C4-2B (cell line): ENCODE results near the gene MRS2.

ENCODE experiments used
- H3K27ac ChIP-seq: fragments of 450-650 bp; 2 replicates; pipeline ENCODE4 v1.5.1; 2017
- CTCF ChIP-seq: fragments of 450-650 bp; conservative IDR thresholded peaks from 2 replicates; pipeline ENCODE4 v1.5.1; 2017; ENCODE audit warnings: mild to moderate bottlenecking
- ZFX ChIP-seq: fragments of 450-650 bp; IDR thresholded peaks from 2 replicates; pipeline ENCODE4 v1.6.1; 2017

Gene MRS2, protein sequence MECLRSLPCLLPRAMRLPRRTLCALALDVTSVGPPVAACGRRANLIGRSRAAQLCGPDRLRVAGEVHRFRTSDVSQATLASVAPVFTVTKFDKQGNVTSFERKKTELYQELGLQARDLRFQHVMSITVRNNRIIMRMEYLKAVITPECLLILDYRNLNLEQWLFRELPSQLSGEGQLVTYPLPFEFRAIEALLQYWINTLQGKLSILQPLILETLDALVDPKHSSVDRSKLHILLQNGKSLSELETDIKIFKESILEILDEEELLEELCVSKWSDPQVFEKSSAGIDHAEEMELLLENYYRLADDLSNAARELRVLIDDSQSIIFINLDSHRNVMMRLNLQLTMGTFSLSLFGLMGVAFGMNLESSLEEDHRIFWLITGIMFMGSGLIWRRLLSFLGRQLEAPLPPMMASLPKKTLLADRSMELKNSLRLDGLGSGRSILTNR

GRCh38 chr6:24402697-24403500 lies at the start of gene MRS2:
TSS of gene MRS2 (plus strand) at chr6:24402936. CDS start at chr6:24403047, 111 bp downstream.
- TF ChIP-seq CTCF (no peak), ZFX (peak; percentile 99)
- H3K27ac ChIP-seq = peak within 1 kb of the TSS; percentile 97

DNA sequence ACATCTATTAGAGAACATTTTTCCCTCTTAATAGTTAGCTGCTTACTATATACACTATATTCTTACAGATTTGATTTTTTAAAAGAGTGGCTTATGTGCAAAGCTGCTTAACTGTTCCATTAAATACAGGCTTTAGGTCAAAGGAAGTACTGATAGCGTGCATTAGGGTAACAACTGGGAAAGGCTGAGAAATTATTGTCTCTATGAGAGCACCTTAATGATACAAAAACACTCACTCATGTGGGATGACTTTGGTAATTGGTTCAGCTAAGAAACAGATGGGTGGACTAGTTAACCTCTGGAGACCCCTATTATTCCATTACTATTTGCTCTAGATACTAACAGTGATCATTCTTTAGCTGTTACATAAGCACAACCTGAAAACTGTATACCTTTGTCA lies 48.9 kb upstream of the MRS2 start:
- no peak overlapping the region for H3K27ac ChIP-seq
- no peak for TF ChIP-seq CTCF
- no peak for TF ChIP-seq ZFX

GRCh38 chr6:24355393-24355792 lies 47.3 kb upstream of the MRS2 start:
- TF ChIP-seq ZFX = no peak
- no peak for TF ChIP-seq CTCF
- H3K27ac ChIP-seq = no peak overlapping the region

- TF ChIP-seq ZFX (no peak), CTCF (no peak)
- H3K27ac ChIP-seq = no peak overlapping the region
Measured at GRCh38 chr6:24356310-24356973, 46.3 kb upstream of the MRS2 start.

DNA sequence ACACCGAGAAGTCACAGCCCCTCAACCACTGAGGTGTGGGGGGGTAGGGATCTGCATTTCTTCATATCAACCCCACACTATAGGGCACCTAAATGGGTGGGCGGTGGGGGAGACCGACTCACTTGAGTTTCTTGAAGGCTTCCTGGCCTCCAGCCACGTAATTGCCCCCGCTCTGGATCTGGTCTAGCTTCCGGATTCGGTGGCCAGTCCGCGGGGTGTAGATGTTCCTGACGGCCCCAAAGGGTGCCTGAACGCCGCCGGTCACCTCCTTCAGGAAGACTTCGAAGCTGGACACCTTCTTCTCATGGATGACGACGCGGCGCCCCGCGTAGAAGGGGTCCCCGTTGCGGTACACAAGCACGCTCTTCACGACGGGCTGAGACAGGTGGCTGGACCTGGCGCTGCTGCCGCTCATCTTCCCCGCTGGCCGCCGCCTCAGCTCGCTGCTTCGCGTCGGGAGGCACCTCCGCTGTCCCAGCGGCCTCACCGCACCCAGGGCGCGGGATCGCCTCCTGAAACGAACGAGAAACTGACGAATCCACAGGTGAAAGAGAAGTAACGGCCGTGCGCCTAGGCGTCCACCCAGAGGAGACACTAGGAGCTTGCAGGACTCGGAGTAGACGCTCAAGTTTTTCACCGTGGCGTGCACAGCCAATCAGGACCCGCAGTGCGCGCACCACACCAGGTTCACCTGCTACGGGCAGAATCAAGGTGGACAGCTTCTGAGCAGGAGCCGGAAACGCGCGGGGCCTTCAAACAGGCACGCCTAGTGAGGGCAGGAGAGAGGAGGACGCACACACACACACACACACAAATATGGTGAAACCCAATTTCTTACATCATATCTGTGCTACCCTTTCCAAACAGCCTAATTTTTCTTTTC lies 45.2 kb upstream of the MRS2 start, which contains the start of gene DCDC2:
Gene DCDC2 (minus strand): TSS at position 724 of the 883 bp plus-strand sequence. CDS start 309 bp downstream, at position 415.
- TF ChIP-seq ZFX = no peak
- no peak for TF ChIP-seq CTCF
- no peak within 1 kb of the TSS for H3K27ac ChIP-seq

DNA sequence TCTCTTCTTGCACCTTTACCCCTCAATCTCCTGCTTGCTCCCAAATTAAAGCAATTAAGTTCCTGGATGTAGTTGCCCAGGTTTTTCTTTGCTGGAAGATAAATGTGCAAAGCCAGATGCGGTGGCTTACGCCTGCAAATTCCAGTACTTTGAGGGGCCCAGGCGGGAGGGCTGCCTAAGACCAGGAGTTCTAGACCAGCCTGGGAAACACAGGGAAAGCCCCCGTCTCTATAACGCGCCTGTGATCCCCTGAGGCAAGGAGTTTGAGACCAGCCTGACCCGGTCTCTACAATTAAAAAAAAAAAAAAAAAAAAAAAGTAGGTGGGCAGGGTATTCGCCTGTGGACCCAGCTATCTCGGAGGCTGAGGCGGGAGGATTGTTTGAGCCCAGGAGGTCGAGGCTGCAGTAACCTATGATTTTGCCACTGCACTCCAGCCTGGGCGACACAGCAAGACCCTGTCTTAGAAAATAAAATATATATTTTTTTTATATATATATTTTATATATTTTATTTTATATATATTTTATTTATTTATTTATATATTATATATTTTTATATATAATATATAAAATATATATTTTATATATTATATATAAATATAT lies 44.4 kb upstream of the MRS2 start:
- no peak for TF ChIP-seq CTCF
- no peak for TF ChIP-seq ZFX
- no peak overlapping the region for H3K27ac ChIP-seq
